ENCODE data around the gene TOM1L2. TPM values are rescaled to one million over a fixed set of nuclear protein-coding genes. Genes with fewer than 3 reads are reported as not detected.
"Not testable (repeated sequence)": the region's sequence is repeated elsewhere in the genome, so short reads cannot be mapped to it uniquely, and the experiment has no call there.

Gene TOM1L2
- total and polyA plus RNA-seq, 2 experiments from 2014 or later = 46.4 to 145 TPM

DNA sequence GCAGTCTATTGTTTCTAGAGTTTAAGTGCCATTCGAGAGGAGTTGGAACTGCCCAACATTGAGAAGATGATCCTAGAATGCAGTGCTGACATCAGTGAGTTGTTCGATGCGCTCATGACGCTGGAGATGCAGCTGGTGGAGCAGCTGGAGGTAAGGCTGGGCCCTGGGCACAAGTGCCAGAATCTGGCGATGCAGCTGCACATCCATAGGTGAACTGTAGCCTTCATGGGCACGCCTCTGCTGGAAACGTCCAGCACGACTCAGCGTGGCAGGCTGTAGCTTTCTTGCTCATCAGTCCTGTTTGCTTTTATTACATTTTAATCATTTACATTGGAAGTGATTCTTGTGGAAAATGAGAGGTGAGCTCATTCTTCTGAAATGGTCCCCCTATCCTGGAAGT, 32.1 kb upstream of the TOM1L2 start:
- H3K27ac ChIP-seq = no peak overlapping the region
- TF ChIP-seq, protein P1, sequence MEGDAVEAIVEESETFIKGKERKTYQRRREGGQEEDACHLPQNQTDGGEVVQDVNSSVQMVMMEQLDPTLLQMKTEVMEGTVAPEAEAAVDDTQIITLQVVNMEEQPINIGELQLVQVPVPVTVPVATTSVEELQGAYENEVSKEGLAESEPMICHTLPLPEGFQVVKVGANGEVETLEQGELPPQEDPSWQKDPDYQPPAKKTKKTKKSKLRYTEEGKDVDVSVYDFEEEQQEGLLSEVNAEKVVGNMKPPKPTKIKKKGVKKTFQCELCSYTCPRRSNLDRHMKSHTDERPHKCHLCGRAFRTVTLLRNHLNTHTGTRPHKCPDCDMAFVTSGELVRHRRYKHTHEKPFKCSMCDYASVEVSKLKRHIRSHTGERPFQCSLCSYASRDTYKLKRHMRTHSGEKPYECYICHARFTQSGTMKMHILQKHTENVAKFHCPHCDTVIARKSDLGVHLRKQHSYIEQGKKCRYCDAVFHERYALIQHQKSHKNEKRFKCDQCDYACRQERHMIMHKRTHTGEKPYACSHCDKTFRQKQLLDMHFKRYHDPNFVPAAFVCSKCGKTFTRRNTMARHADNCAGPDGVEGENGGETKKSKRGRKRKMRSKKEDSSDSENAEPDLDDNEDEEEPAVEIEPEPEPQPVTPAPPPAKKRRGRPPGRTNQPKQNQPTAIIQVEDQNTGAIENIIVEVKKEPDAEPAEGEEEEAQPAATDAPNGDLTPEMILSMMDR (IDR thresholded peaks at IDR 0.05; ENCODE audit: low read depth, low read length) = no peak
- no peaks in the 10 kb centered on the region for H3K9me3 ChIP-seq (ENCODE audit: low read depth)
- no peak overlapping the region for H3K4me3 ChIP-seq
- H3K36me3 ChIP-seq = no peaks in the 10 kb centered on the region
- no peaks in the 10 kb centered on the region for H3K27me3 ChIP-seq
- no peak for DNase-seq (ENCODE audit: low read depth in 1 of 2, low spot score in 1 of 2)
- H3K4me1 ChIP-seq (ENCODE audit: low read depth) = peaks cover 16% of the 10 kb centered on the region

GRCh38 chr17:18002171-18002570, 30.0 kb upstream of the TOM1L2 start:
- H3K36me3 ChIP-seq = no peaks in the 10 kb centered on the region
- H3K4me1 ChIP-seq (ENCODE audit: low read depth) = no peaks in the 10 kb centered on the region
- H3K4me3 ChIP-seq = no peak overlapping the region
- H3K27ac ChIP-seq = no peak overlapping the region
- peak in 1 of 2 donors; percentile 4 for DNase-seq (ENCODE audit: low read depth in 1 of 2, low spot score in 1 of 2)
- H3K27me3 ChIP-seq = no peaks in the 10 kb centered on the region
- no peaks in the 10 kb centered on the region for H3K9me3 ChIP-seq (ENCODE audit: low read depth)
- TF ChIP-seq, protein P1 (IDR thresholded peaks at IDR 0.05; ENCODE audit: low read depth, low read length) = no peak

DNA sequence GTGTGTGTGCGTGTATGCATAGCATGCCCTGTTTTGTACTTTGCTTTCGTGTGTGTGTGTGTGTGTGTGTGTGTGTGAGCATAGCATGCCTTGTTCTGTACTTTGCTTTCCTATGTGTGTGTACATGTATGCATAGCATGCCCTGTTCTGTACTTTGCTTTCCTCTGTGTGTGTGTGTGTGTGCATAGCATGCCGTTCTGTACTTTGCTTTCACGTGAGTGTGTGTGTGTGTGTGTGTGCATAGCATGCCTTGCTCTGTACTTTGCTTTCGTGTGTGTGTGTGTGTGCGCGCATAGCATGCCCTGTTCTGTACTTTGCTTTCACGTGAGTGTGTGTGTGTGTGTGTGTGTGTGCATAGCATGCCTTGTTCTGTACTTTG, 27.8 kb upstream of the TOM1L2 start:
- H3K4me1 ChIP-seq (ENCODE audit: low read depth) = peaks cover 2% of the 10 kb centered on the region
- H3K27ac ChIP-seq = no peak overlapping the region
- no peak for DNase-seq (ENCODE audit: low read depth in 1 of 2, low spot score in 1 of 2)
- H3K4me3 ChIP-seq = no peak overlapping the region
- no peaks in the 10 kb centered on the region for H3K36me3 ChIP-seq
- H3K9me3 ChIP-seq (ENCODE audit: low read depth) = no peaks in the 10 kb centered on the region
- TF ChIP-seq, protein P1 (IDR thresholded peaks at IDR 0.05; ENCODE audit: low read depth, low read length) = no peak
- H3K27me3 ChIP-seq = no peaks in the 10 kb centered on the region

DNA sequence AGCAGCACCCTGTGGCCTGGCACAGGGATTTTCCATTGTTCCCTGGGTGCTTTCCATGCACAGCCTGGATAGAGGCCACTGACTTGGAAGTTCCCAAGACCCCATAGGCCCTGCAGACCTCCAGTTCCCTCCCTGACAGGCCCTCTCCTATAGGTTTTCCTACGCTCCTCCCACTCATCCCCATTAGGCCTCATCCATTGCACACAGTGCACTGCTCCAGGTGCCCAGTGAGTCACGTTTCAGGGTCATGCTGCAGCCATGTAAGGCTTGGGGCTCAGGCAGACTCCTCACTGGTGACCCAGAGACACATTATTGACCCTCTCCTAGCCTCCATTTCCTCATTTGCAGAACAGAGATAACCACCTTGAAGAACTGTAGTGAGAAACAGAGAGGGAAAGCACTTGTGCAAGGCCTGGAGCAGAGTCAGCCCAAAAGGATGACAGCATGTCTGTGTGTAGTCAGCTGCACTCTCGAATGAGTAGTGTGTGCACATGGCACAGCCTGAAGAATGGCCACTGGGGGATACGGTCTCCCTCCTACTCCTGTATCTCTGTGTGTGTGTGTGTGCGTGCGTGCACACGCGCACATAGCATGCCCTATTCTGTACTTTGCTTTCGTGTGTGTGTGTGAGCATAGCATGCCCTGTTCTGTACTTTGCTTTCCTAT, 27.3 kb upstream of the TOM1L2 start:
- DNase-seq (ENCODE audit: low read depth in 1 of 2, low spot score in 1 of 2) = no peak
- TF ChIP-seq, protein P1 (IDR thresholded peaks at IDR 0.05; ENCODE audit: low read depth, low read length) = no peak

GRCh38 chr17:17998934-17999333, 26.7 kb upstream of the TOM1L2 start:
- no peaks in the 10 kb centered on the region for H3K9me3 ChIP-seq (ENCODE audit: low read depth)
- no peaks in the 10 kb centered on the region for H3K36me3 ChIP-seq
- H3K4me1 ChIP-seq (ENCODE audit: low read depth) = peaks cover 13% of the 10 kb centered on the region
- H3K27me3 ChIP-seq = no peaks in the 10 kb centered on the region
- no peak overlapping the region for H3K27ac ChIP-seq
- no peak for DNase-seq (ENCODE audit: low read depth in 1 of 2, low spot score in 1 of 2)
- TF ChIP-seq, protein P1 (IDR thresholded peaks at IDR 0.05; ENCODE audit: low read depth, low read length) = no peak
- no peak overlapping the region for H3K4me3 ChIP-seq

More for the DNA sequence above, 27.3 kb upstream of the TOM1L2 start:
- H3K27ac ChIP-seq = no peak overlapping the region
- no peaks in the 10 kb centered on the region for H3K27me3 ChIP-seq
- H3K4me1 ChIP-seq (ENCODE audit: low read depth) = peaks cover 7% of the 10 kb centered on the region
- H3K9me3 ChIP-seq (ENCODE audit: low read depth) = no peaks in the 10 kb centered on the region
- no peak overlapping the region for H3K4me3 ChIP-seq
- H3K36me3 ChIP-seq = no peaks in the 10 kb centered on the region

- H3K27ac ChIP-seq; H3K4me3 ChIP-seq; H3K36me3 ChIP-seq; H3K27me3 ChIP-seq; H3K9me3 ChIP-seq (ENCODE audit: low read depth); DNase-seq (ENCODE audit: low read depth in 1 of 2, low spot score in 1 of 2): not testable (repeated sequence)
- peaks cover 13% of the 10 kb centered on the region for H3K4me1 ChIP-seq (ENCODE audit: low read depth)
These were observed 23.7 kb upstream of the TOM1L2 start for GRCh38 chr17:17995887-17996286.

All from cardiac muscle cell (in vitro differentiated cells and primary cell).